ENCODE measurements around the gene ATP9A. TPM values are rescaled to one million over a fixed set of nuclear protein-coding genes. Genes with fewer than 3 reads are reported as not detected.

Gene ATP9A
- polyA plus RNA-seq, 3 donors = 0.04 TPM; not detected in 2

GRCh38 chr20:51640743-51641142 lies 127.4 kb downstream of the ATP9A start:
- Histone ChIP-seq H3K4me3 (replicated peaks in 1 of 3; ENCODE audit: low read depth in 2 of 3, low read length in 3 of 3) (no peak overlapping the region), H3K27ac (ENCODE audit: low read depth in 1 of 2, low read length in 2 of 2) (no peak overlapping the region), H3K9me3 (replicated peaks in 1 of 2; ENCODE audit: control insufficient read depth in 1 of 2, insufficient read depth in 1 of 2, low read length in 2 of 2) (no peaks in the 10 kb centered on the region), H4K20me1 (ENCODE audit: insufficient read depth, low read length) (no peaks in the 10 kb centered on the region), H3K27me3 (ENCODE audit: control insufficient read depth in 2 of 2, insufficient read depth in 2 of 2, low read length in 2 of 2) (no peaks in the 10 kb centered on the region), H3K4me1 (ENCODE audit: control insufficient read depth in 1 of 2, insufficient read depth in 2 of 2, low read length in 2 of 2) (no peaks in the 10 kb centered on the region), H2AFZ (ENCODE audit: insufficient read depth, low read depth, low read length, poor library complexity, severe bottlenecking) (no peak overlapping the region), H3K4me2 (replicated peaks; ENCODE audit: extremely low read depth, low read length, poor library complexity, severe bottlenecking) (no peak overlapping the region), H3K9ac (ENCODE audit: insufficient read depth, low read length, poor library complexity, severe bottlenecking) (no peak overlapping the region), H3K36me3 (replicated peaks in 1 of 2; ENCODE audit: control insufficient read depth in 1 of 2, insufficient read depth in 2 of 2, low read length in 2 of 2) (no peaks in the 10 kb centered on the region), H3K79me2 (ENCODE audit: insufficient read depth, low read length) (no peaks in the 10 kb centered on the region)
- intact Hi-C loops (cut with micrococcal nuclease) = no loop called here
- peaks cover 2 to 7% (median 3%) of the 10 kb centered on the region in 3 donors for H3K27me3 Mint-ChIP-seq (ENCODE audit: low read depth in 3 of 3)
- H3K4me1 Mint-ChIP-seq = peaks cover 4% of the 10 kb centered on the region
- H3K9me3 Mint-ChIP-seq = no peaks in the 10 kb centered on the region
- no peak for TF ChIP-seq CTCF (IDR thresholded peaks at IDR 0.05)
- H3K27ac Mint-ChIP-seq = peak overlapping the region in 3 of 7 donors; percentile 16 to 46 (median 21)
- H3K4me3 Mint-ChIP-seq = no peak overlapping the region
- H3K36me3 Mint-ChIP-seq = no peaks in the 10 kb centered on the region
- DNase-seq = no peak
- 83% methylated on average over 2 of the region's 3 CpGs for WGBS (ENCODE audit: insufficient coverage)

- no peak overlapping the region for H3K4me2 ChIP-seq (replicated peaks; ENCODE audit: extremely low read depth, low read length, poor library complexity, severe bottlenecking)
- TF ChIP-seq CTCF (IDR thresholded peaks at IDR 0.05) = peak; percentile 94
- H3K9me3 ChIP-seq (replicated peaks in 1 of 2; ENCODE audit: control insufficient read depth in 1 of 2, insufficient read depth in 1 of 2, low read length in 2 of 2) = no peaks in the 10 kb centered on the region
- no peak overlapping the region for H2AFZ ChIP-seq (ENCODE audit: insufficient read depth, low read depth, low read length, poor library complexity, severe bottlenecking)
- no peak overlapping the region for H3K4me3 ChIP-seq (replicated peaks in 1 of 3; ENCODE audit: low read depth in 2 of 3, low read length in 3 of 3)
- intact Hi-C loops (cut with micrococcal nuclease) = loop anchor here in 1 of 2 donors (5.0 kb wide), 1 partner anchor 63 kb away; no protein-coding TSS in a partner anchor
- H3K27me3 ChIP-seq (ENCODE audit: control insufficient read depth in 2 of 2, insufficient read depth in 2 of 2, low read length in 2 of 2) = no peaks in the 10 kb centered on the region
- H3K9ac ChIP-seq (ENCODE audit: insufficient read depth, low read length, poor library complexity, severe bottlenecking) = no peak overlapping the region
- peak; percentile 46 to 66 (median 52) for DNase-seq
- H3K27ac ChIP-seq (ENCODE audit: low read depth in 1 of 2, low read length in 2 of 2) = no peak overlapping the region
- no peaks in the 10 kb centered on the region for H3K4me1 ChIP-seq (ENCODE audit: control insufficient read depth in 1 of 2, insufficient read depth in 2 of 2, low read length in 2 of 2)
- Mint-ChIP-seq H3K27ac (peak overlapping the region in 4 of 7 donors; percentile 13 to 82 (median 46)), H3K9me3 (peaks cover 0 to 3% (median 3%) of the 10 kb centered on the region in 7 donors), H3K4me1 (peaks cover 4% of the 10 kb centered on the region), H3K27me3 (ENCODE audit: low read depth in 3 of 3) (peaks cover 1 to 8% (median 3%) of the 10 kb centered on the region in 3 donors), H3K36me3 (no peaks in the 10 kb centered on the region), H3K4me3 (no peak overlapping the region)
- H3K79me2 ChIP-seq (ENCODE audit: insufficient read depth, low read length) = no peaks in the 10 kb centered on the region
- no peaks in the 10 kb centered on the region for H4K20me1 ChIP-seq (ENCODE audit: insufficient read depth, low read length)
- 52% methylated on average over 4 of the region's 12 CpGs for WGBS (ENCODE audit: insufficient coverage)
- no peaks in the 10 kb centered on the region for H3K36me3 ChIP-seq (replicated peaks in 1 of 2; ENCODE audit: control insufficient read depth in 1 of 2, insufficient read depth in 2 of 2, low read length in 2 of 2)
These were observed 128.9 kb downstream of the ATP9A start for GRCh38 chr20:51639206-51639832.
